RWPE1 (cell line): Measurements from ENCODE around the gene PAK5.

Source experiments
- CTCF ChIA-PET: fragments of 350-600 bp; sonication (Branson Sonifier 250); formaldehyde crosslinking; extraction: SDS; loops from one replicate; lab custom pipeline; 2021; lab: Yijun Ruan, JAX
- POLR2A ChIA-PET: fragments of 400-600 bp; formaldehyde crosslinking; extraction: SDS; loops from one replicate; lab custom pipeline; 2020; ENCODE audit warnings: antibody characterized with exemption; ENCODE audit not compliant: low non-redundant PET; lab: Yijun Ruan, JAX
- DNase-seq: peaks from one replicate; pipeline ENCODE4 v3.0.0; 2012; ENCODE audit warnings: low spot score
- H3K27ac ChIP-seq: fragments of 450-650 bp; 2 replicates; pipeline ENCODE4 v1.5.1; 2017
- TF ChIP-seq, protein P1 (sequence below): fragments of 450-650 bp; conservative IDR thresholded peaks from 2 replicates; pipeline ENCODE4 v1.5.1; 2017; ENCODE audit warnings: low read depth, mild to moderate bottlenecking

Gene PAK5

DNA sequence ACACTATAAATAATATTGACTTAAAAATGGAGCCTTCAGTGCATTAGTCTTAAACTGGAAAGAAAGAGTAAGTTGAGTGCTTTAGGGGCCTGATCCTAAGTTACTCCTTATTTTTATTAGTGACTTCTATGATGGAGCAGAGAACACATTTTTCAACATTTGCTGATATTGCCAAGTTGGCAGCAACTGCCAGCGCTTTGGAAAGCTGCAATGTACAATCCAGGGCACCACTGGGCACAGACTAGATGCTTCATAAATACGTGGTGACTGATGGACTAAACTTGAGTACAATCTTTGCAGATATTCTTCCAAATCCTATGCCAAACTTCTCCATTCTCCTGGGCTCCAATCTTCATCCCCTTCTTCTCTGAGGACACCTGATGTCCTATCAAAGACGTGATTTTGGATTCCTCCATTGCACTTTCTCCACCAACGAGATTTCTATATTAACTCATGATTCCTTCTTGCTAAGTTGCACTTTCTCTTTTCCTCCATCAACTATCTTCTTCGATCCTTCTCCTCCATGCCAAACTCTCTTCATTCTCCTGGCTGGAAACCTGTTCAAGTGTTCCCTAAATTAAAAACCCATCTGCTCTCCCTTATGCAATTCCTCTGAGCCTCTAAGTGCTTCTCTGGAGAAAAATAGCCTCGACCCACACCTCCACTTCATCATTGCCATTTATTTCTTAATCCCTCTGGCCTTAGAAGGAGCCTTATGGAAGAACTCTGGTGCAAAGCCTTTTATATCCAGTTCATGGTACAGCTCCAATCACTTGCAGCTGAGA lies 28.5 kb upstream of the PAK5 start:
- no peak overlapping the region for H3K27ac ChIP-seq
- TF ChIP-seq, protein P1, sequence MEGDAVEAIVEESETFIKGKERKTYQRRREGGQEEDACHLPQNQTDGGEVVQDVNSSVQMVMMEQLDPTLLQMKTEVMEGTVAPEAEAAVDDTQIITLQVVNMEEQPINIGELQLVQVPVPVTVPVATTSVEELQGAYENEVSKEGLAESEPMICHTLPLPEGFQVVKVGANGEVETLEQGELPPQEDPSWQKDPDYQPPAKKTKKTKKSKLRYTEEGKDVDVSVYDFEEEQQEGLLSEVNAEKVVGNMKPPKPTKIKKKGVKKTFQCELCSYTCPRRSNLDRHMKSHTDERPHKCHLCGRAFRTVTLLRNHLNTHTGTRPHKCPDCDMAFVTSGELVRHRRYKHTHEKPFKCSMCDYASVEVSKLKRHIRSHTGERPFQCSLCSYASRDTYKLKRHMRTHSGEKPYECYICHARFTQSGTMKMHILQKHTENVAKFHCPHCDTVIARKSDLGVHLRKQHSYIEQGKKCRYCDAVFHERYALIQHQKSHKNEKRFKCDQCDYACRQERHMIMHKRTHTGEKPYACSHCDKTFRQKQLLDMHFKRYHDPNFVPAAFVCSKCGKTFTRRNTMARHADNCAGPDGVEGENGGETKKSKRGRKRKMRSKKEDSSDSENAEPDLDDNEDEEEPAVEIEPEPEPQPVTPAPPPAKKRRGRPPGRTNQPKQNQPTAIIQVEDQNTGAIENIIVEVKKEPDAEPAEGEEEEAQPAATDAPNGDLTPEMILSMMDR: no peak
- POLR2A ChIA-PET: no interaction called here
- DNase-seq: no peak
- CTCF ChIA-PET: interaction anchor here (0.6 kb wide), 1 partner anchor 122 kb away, joined by 3 read pairs; no protein-coding TSS in a partner anchor

DNA sequence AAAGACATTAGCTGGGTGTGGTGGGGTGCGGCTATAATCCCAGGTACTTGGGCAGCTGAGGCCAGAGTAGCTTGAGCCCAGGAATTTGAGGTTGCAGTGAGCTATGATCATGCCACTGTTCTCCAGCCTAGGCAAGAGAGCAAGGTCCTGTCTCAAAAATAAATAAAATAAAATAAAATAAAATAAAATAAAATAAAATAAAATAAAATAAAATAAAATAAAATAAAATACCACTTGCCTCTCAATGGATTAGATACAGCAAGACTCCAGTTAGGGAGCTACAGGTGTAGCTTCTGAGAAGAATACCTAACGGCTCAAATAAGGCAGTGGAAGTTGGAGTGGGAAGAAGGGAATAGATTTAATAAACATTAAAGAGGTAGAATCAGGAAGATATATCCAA lies 13.7 kb upstream of the PAK5 start:
- CTCF ChIA-PET: no interaction called here
- DNase-seq: no peak
- H3K27ac ChIP-seq: no peak overlapping the region
- POLR2A ChIA-PET: no interaction called here
- TF ChIP-seq, protein P1: no peak

DNA sequence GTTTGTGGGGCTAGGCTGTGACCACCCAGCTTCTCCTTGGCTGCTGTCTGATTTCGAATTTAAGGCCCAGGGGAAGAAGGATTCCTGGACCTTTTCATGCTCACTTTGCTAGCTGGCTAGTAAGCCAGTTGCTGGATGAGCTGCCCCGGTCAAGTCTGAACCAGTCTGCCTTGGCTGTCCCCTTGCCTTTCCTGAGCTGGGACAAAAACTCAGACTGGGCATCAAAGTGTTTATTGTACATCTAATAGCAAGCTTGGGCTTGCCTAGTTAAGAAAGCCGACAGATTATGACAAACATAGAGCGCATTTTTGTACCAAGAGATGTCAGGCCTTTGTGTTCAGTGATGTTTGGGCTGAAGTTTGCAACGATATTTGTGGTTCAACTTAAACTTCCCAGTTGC lies 750 bp upstream of the PAK5 start:
- ChIA-PET CTCF (no interaction called here), POLR2A (no interaction called here)

DNA sequence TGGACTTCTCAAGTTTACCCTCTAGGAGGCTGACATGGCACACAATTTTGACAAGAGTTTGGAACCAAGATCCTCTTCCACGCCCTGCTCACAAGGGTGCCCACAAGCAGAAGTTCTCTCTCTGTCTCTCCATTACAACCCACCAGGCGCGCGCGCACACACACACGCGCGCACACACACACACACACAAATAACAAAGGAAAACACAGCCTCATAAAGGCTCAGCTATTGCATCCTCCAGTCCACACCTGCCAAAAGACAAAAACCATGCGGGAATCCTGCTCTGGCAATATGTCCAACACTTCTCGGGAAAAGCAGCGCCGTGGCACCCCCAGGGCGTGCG lies 870 bp downstream of the PAK5 start:
- CTCF ChIA-PET: interaction anchor here (0.6 kb wide), 1 partner anchor 131 kb away, joined by 3 read pairs; no protein-coding TSS in a partner anchor
- DNase-seq: no peak
- TF ChIP-seq, protein P1: no peak
- H3K27ac ChIP-seq: no peak overlapping the region
- POLR2A ChIA-PET: no interaction called here

More for the DNA sequence above, 750 bp upstream of the PAK5 start:
- DNase-seq: no peak
- H3K27ac ChIP-seq: no peak overlapping the region
- TF ChIP-seq, protein P1: no peak

DNA sequence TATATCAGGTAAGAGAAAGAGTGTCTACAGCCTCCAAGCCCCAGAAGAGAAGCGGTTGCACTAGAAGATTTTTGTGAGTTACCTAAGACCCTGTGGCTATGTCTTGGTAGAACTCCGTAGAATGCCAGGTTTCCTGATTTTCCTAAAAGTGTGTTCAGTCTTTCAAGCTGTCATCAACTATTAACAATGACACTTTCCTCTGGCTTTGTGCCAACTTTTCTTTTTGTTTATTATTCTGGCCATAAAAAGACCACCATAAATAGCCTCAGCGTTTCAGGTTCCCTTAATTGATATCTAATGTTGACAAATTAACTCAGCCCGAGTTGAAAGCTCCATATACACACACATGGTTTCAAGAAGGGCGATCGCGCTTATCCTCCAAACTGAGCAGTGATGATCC lies 1.2 kb downstream of the PAK5 start:
- TF ChIP-seq, protein P1: no peak
- DNase-seq: no peak
- H3K27ac ChIP-seq: no peak overlapping the region
- ChIA-PET CTCF (interaction anchor here (0.6 kb wide), 1 partner anchor 131 kb away, joined by 3 read pairs; no protein-coding TSS in a partner anchor), POLR2A (no interaction called here)

DNA sequence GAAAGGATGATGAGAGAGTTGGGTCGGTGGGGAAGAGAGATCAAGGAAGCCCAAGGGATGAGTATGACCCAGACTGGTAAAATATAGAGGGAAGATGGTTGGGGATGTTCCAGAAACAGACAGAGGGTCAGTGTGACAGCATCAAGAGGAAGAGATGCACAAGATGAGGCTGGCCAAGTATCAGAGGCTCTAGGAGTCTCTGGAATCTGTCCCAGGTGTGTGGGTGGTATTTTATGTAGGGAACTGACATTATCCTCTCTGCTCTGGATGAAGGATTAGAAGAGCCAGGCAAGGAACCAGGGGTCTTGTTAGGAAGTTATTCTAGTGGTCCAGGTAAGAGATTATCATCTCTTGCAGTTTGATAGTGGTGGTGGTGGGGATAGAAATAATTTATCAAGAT lies 3.6 kb downstream of the PAK5 start:
- POLR2A ChIA-PET: no interaction called here
- DNase-seq: no peak
- TF ChIP-seq, protein P1: no peak
- H3K27ac ChIP-seq: no peak overlapping the region
- CTCF ChIA-PET: no interaction called here
